ENCODE measurements around the gene PLPP2.
"Not testable (repeated sequence)": the region's sequence is repeated elsewhere in the genome, so short reads cannot be mapped to it uniquely, and the experiment has no call there.

Gene PLPP2

GRCh38 chr19:275958-276646, 15.1 kb downstream of the PLPP2 start:
- DNase-seq (ENCODE audit: low read depth, low spot score) = no peak
- in situ Hi-C loops (cut with HindIII; ENCODE audit: low sequenced_read_pairs) = no loop called here
- no peak for TF ChIP-seq CTCF (IDR thresholded peaks at IDR 0.05; ENCODE audit: low read depth, low read length)
- no peak overlapping the region for H3K4me3 ChIP-seq (ENCODE audit: low read depth, low read length)

- in situ Hi-C loops (cut with HindIII; ENCODE audit: low sequenced_read_pairs) = no loop called here
- H3K4me3 ChIP-seq (ENCODE audit: low read depth, low read length) = no peak overlapping the region
- no peak for TF ChIP-seq CTCF (IDR thresholded peaks at IDR 0.05; ENCODE audit: low read depth, low read length)
- DNase-seq (ENCODE audit: low read depth, low spot score) = no peak
These were observed 16.2 kb downstream of the PLPP2 start for GRCh38 chr19:275000-275399.

- H3K4me3 ChIP-seq (ENCODE audit: low read depth, low read length) = no peak overlapping the region
- DNase-seq (ENCODE audit: low read depth, low spot score) = no peak
- in situ Hi-C loops (cut with HindIII; ENCODE audit: low sequenced_read_pairs) = no loop called here
- TF ChIP-seq CTCF (IDR thresholded peaks at IDR 0.05; ENCODE audit: low read depth, low read length) = no peak
These were observed 17.8 kb downstream of the PLPP2 start for GRCh38 chr19:273393-273792.

- no peak for DNase-seq (ENCODE audit: low read depth, low spot score)
- no peak for TF ChIP-seq CTCF (IDR thresholded peaks at IDR 0.05; ENCODE audit: low read depth, low read length)
- H3K4me3 ChIP-seq (ENCODE audit: low read depth, low read length) = no peak overlapping the region
- in situ Hi-C loops (cut with HindIII; ENCODE audit: low sequenced_read_pairs) = no loop called here
These were observed 19.3 kb downstream of the PLPP2 start for GRCh38 chr19:271856-272255.

GRCh38 chr19:270766-271318, 20.4 kb downstream of the PLPP2 start:
- DNase-seq (ENCODE audit: low read depth, low spot score); in situ Hi-C loops (cut with HindIII; ENCODE audit: low sequenced_read_pairs); H3K4me3 ChIP-seq (ENCODE audit: low read depth, low read length): not testable (repeated sequence)

- TF ChIP-seq CTCF (IDR thresholded peaks at IDR 0.05; ENCODE audit: low read depth, low read length) = no peak
- H3K4me3 ChIP-seq (ENCODE audit: low read depth, low read length) = no peak overlapping the region
- no peak for DNase-seq (ENCODE audit: low read depth, low spot score)
- in situ Hi-C loops (cut with HindIII; ENCODE audit: low sequenced_read_pairs) = no loop called here
These were observed 22.0 kb downstream of the PLPP2 start for GRCh38 chr19:269241-269640.

GRCh38 chr19:262125-262524, 29.1 kb downstream of the PLPP2 start:
- no peak for DNase-seq (ENCODE audit: low read depth, low spot score)
- TF ChIP-seq CTCF (IDR thresholded peaks at IDR 0.05; ENCODE audit: low read depth, low read length) = no peak
- in situ Hi-C loops (cut with HindIII; ENCODE audit: low sequenced_read_pairs) = no loop called here
- no peak overlapping the region for H3K4me3 ChIP-seq (ENCODE audit: low read depth, low read length)

GRCh38 chr19:256804-257203, 34.4 kb downstream of the PLPP2 start:
- in situ Hi-C loops (cut with HindIII; ENCODE audit: low sequenced_read_pairs); DNase-seq (ENCODE audit: low read depth, low spot score); H3K4me3 ChIP-seq (ENCODE audit: low read depth, low read length): not testable (repeated sequence)

GRCh38 chr19:252421-253186, 38.6 kb downstream of the PLPP2 start:
- in situ Hi-C loops (cut with HindIII; ENCODE audit: low sequenced_read_pairs); DNase-seq (ENCODE audit: low read depth, low spot score); H3K4me3 ChIP-seq (ENCODE audit: low read depth, low read length): not testable (repeated sequence)
